Lower leg skin (tissue), 3 donors: ENCODE data around the gene PACRG.

Experiments used
- POLR2A ChIP-seq, 2 donors: fragments of 450-650 bp; IDR thresholded peaks; one replicate each; pipeline ENCODE4 v1.6.1; 2016 to 2017; ENCODE audit warnings: antibody characterized with exemption in 2 of 2, mild to moderate bottlenecking in 1 of 2, moderate library complexity in 1 of 2
- TF ChIP-seq, protein P1 (sequence below), 3 donors: fragments of 450-650 bp; IDR thresholded peaks; one replicate each; pipeline ENCODE4 v1.5.1; 2016; ENCODE audit warnings: antibody characterized with exemption in 3 of 3, mild to moderate bottlenecking in 3 of 3, moderate library complexity in 2 of 3

DNA sequence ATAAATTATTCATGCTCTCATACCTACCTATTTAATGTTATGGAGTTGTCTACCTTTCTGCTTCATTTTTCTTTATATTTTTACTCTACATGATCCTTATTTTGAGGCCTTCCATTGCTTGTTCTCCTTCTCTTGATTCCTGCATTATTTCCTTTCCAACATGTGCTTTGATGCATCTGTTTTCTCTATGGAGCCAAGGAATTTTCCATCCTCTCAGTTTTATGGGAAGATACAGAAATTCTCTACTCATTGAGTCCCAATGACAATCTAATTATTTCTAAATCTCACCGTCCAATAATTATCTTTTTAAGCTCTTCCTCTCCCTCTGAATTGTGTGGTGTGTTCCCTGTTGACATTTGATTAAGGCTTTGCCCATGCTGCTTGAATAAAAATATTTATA is 136.0 kb downstream of the PACRG start:
- TF ChIP-seq, protein P1, sequence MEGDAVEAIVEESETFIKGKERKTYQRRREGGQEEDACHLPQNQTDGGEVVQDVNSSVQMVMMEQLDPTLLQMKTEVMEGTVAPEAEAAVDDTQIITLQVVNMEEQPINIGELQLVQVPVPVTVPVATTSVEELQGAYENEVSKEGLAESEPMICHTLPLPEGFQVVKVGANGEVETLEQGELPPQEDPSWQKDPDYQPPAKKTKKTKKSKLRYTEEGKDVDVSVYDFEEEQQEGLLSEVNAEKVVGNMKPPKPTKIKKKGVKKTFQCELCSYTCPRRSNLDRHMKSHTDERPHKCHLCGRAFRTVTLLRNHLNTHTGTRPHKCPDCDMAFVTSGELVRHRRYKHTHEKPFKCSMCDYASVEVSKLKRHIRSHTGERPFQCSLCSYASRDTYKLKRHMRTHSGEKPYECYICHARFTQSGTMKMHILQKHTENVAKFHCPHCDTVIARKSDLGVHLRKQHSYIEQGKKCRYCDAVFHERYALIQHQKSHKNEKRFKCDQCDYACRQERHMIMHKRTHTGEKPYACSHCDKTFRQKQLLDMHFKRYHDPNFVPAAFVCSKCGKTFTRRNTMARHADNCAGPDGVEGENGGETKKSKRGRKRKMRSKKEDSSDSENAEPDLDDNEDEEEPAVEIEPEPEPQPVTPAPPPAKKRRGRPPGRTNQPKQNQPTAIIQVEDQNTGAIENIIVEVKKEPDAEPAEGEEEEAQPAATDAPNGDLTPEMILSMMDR (IDR thresholded peaks at IDR 0.05): no peak
- TF ChIP-seq POLR2A (IDR thresholded peaks at IDR 0.05): no peak
